CD4-positive, alpha-beta T cell (primary cell): Measurements from ENCODE around the gene DIPK1A. TPM values are rescaled to one million over a fixed set of nuclear protein-coding genes. Genes with fewer than 3 reads are reported as not detected.

Experiments
- ATAC-seq: fragments of 200-7000 bp; cut with Tn5 transposase; one replicate; pipeline ENCODE4 v1.10.0; 2022; ENCODE audit warnings: mild to moderate bottlenecking; ENCODE audit not compliant: poor library complexity
- CTCF ChIA-PET: fragments of 350-600 bp; sonication (Branson Sonifier 250); formaldehyde crosslinking; loops from one replicate; lab custom pipeline; 2021; ENCODE audit warnings: antibody characterized with exemption, inconsistent platforms; lab: Charles Lee
- POLR2A ChIA-PET: fragments of 350-600 bp; sonication (Branson Sonifier 250); formaldehyde crosslinking; loops from one replicate; lab custom pipeline; 2021; ENCODE audit warnings: antibody characterized with exemption, inconsistent platforms; lab: Charles Lee
- DNase-seq, 14 experiments: peaks; one replicate each; pipeline ENCODE4 v3.0.0-alpha.2; 2013 to 2020; ENCODE audit warnings: mixed read lengths in 2 of 14
- H3K27ac ChIP-seq, 2 donors: one replicate each; pipeline versions ENCODE4 v1.5.1 to v1.7.0; 2013; ENCODE audit warnings: low read length in 2 of 2, low read depth in 1 of 2, mild to moderate bottlenecking in 1 of 2
- H3K27me3 ChIP-seq, 2 experiments: 1 replicate in 1 of 2; 2 replicates in 1 of 2; pipeline versions ENCODE4 v1.6.1 to v1.7.0; 2013; ENCODE audit warnings: low read length in 2 of 2, control low read depth in 1 of 2, mild to moderate bottlenecking in 1 of 2, moderate library complexity in 1 of 2; ENCODE audit not compliant: insufficient read depth in 2 of 2, control insufficient read depth in 1 of 2
- H3K36me3 ChIP-seq: one replicate; pipeline ENCODE4 v1.6.1; 2013; ENCODE audit warnings: low read length, control low read depth; ENCODE audit not compliant: insufficient read depth
- H3K4me1 ChIP-seq: one replicate; pipeline ENCODE4 v1.6.1; 2013; ENCODE audit warnings: low read length, control low read depth; ENCODE audit not compliant: insufficient read depth
- H3K4me3 ChIP-seq: one replicate; pipeline ENCODE4 v1.5.1; 2013; ENCODE audit warnings: mild to moderate bottlenecking, low read length, moderate library complexity
- H3K9me3 ChIP-seq, 2 experiments: 1 replicate in 1 of 2; 2 replicates in 1 of 2; pipeline versions ENCODE4 v1.6.1 to v1.7.0; 2013; ENCODE audit warnings: low read length in 2 of 2, mild to moderate bottlenecking in 2 of 2, control low read depth in 1 of 2, moderate library complexity in 1 of 2; ENCODE audit not compliant: control insufficient read depth in 1 of 2, insufficient read depth in 1 of 2
- H3K27ac Mint-ChIP-seq: one replicate; pipeline ENCODE4 v1.8.0; 2020; ENCODE audit warnings: mixed read lengths
- H3K27me3 Mint-ChIP-seq: one replicate; pipeline ENCODE4 v1.8.0; 2021; ENCODE audit warnings: mixed read lengths
- H3K36me3 Mint-ChIP-seq: one replicate; pipeline ENCODE4 v1.8.0; 2021; ENCODE audit warnings: low read depth, mixed read lengths
- H3K4me1 Mint-ChIP-seq: one replicate; pipeline ENCODE4 v1.8.0; 2021; ENCODE audit warnings: low read depth, mixed read lengths
- H3K4me3 Mint-ChIP-seq: one replicate; pipeline ENCODE4 v1.8.0; 2020; ENCODE audit warnings: mild to moderate bottlenecking, mixed read lengths
- H3K9me3 Mint-ChIP-seq: one replicate; pipeline ENCODE4 v1.8.0; 2020; ENCODE audit warnings: mixed read lengths
- intact Hi-C, 2 experiments: fragments of 100-400 bp; cut with DNase I in 1 of 2; cut with micrococcal nuclease in 1 of 2; formaldehyde crosslinking; loops; one replicate each; pipeline versions ENCODE4 v1.15.1 to v1.9.0; 2023 to 2025; cut with DNase I, micrococcal nuclease
- total RNA-seq, 174 experiments: library from RNA in 2 of 174; stranded (reverse) in 2 of 174; gene quantifications; one replicate each; pipeline ENCODE4 v1.2.3 and lab custom pipeline; 2021 to 2026
- TF ChIP-seq, protein P1 (sequence below): fragments of 200-600 bp; IDR thresholded peaks from one replicate; pipeline ENCODE4 v1.8.0; 2022; ENCODE audit warnings: antibody characterized with exemption, mild to moderate bottlenecking

Gene DIPK1A
- total RNA-seq, 2 experiments from 2014 or later = 7.0 to 7.3 TPM

DNA sequence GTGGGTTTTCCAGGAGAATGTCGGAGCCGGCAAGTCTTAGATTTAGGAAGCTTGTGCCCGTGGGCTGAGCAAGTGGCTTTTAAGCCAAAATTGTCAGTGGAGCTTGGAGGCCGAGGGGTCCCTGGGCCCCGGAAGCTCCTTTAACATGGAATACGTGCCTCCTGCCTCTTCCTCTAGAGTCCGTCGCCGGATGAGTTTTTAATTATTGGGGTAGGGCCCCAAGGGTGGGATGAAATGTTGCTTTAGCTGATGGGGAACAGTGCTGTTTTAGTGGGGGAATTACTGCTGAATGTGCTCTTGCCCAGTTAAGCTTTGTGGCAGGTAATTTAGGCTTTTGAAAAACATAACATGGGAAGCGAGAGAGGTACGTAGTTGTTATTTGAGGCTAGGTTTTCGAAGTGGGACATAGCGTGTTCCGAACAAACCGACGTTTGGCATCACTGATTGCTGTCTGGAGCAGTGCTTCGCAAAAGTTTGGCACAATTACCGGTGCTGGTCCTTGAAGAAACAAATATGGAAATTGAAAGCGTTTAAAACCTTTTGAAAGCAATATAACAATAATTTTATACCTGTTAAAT lies 128.6 kb downstream of the DIPK1A start:
- peak overlapping the region; percentile 97 for H3K27ac Mint-ChIP-seq
- DNase-seq = peak in 4 of 14 experiments; percentile 5 to 46 (median 38)
- H3K27me3 ChIP-seq = no peaks in the 10 kb centered on the region
- H3K27ac ChIP-seq = peak overlapping the region; percentile 85 to 92
- TF ChIP-seq, protein P1, sequence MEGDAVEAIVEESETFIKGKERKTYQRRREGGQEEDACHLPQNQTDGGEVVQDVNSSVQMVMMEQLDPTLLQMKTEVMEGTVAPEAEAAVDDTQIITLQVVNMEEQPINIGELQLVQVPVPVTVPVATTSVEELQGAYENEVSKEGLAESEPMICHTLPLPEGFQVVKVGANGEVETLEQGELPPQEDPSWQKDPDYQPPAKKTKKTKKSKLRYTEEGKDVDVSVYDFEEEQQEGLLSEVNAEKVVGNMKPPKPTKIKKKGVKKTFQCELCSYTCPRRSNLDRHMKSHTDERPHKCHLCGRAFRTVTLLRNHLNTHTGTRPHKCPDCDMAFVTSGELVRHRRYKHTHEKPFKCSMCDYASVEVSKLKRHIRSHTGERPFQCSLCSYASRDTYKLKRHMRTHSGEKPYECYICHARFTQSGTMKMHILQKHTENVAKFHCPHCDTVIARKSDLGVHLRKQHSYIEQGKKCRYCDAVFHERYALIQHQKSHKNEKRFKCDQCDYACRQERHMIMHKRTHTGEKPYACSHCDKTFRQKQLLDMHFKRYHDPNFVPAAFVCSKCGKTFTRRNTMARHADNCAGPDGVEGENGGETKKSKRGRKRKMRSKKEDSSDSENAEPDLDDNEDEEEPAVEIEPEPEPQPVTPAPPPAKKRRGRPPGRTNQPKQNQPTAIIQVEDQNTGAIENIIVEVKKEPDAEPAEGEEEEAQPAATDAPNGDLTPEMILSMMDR = no peak
- no peaks in the 10 kb centered on the region for H3K9me3 ChIP-seq
- H3K36me3 Mint-ChIP-seq = peaks cover 60% of the 10 kb centered on the region
- peaks cover 31% of the 10 kb centered on the region for H3K4me1 ChIP-seq
- no peaks in the 10 kb centered on the region for H3K9me3 Mint-ChIP-seq
- intact Hi-C loops = loop anchor here in 1 of 2 experiments (5.0 to 10.0 kb wide), 6 partner anchors 350 to 1808 kb away; partner anchors contain the start of genes BTBD8, CCDC18, DNTTIP2 and DR1
- peak overlapping the region; percentile 68 for H3K4me3 ChIP-seq
- H3K36me3 ChIP-seq = peaks cover 46% of the 10 kb centered on the region
- ATAC-seq = peak; percentile 10
- peak overlapping the region; percentile 96 for H3K4me3 Mint-ChIP-seq
- H3K27me3 Mint-ChIP-seq = no peaks in the 10 kb centered on the region
- peaks cover 61% of the 10 kb centered on the region for H3K4me1 Mint-ChIP-seq
- ChIA-PET CTCF (interaction anchor here (0.5 to 2.4 kb wide), 22 partner anchors 9 to 347 kb away, joined by 3 to 31 read pairs (median 4); partner anchors contain the start of genes DIPK1A, EVI5 and MTF2), POLR2A (interaction anchor here (0.6 to 2.4 kb wide), 22 partner anchors 10 to 1811 kb away, joined by 3 to 55 read pairs (median 5); partner anchors contain the start of genes DIPK1A, DNTTIP2, DR1 and EVI5)

DNA sequence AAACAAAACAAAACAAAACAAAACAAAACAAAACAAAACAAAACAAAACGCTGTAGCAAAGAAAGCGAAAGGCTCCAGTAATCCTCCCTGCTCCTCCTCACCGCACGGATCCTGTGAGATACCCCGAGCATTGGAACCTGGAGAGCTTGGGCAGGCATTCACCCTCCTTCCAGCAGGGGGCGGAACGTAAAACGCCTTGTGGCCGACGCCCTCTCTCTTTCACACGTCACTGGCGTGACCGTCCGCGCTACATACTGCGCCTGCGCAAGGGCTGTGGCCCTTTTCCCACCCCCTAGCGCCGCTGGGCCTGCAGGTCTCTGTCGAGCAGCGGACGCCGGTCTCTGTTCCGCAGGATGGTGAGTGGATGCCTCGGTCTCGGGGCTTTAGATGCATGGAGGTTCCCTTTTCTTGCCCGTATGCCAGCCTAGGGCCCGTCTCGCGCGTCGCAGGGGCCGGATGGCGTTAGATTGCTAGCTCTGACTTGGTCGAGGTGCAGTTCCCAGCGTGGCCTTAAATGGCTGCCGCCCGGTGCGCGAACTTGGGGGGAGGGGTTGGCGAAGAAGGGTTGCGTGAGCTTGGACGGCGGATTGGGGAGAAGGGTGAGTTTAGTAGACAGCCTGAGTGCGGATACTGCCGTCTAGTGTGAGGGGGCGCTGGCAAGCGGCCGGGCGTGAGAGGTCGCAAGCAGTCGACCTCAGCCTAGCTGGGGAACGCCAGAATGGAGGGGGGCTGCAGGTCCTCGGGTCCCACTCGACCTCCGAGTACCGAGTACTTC lies 129.3 kb downstream of the DIPK1A start, which contains the start of gene RPL5:
Gene RPL5, plus strand, starts transcription at position 279 of the 775 bp plus-strand sequence. Its CDS starts 75 bp downstream, at position 354.
- CTCF ChIA-PET = interaction anchor here (0.5 to 2.4 kb wide), 34 partner anchors 10 to 1013 kb away, joined by 3 to 31 read pairs (median 4); partner anchors contain the start of genes DIPK1A, DR1, EVI5 and MTF2
- H3K4me1 Mint-ChIP-seq = peaks cover 54% of the 10 kb centered on the region
- POLR2A ChIA-PET = interaction anchor here (0.6 to 2.4 kb wide), 28 partner anchors 10 to 1810 kb away, joined by 3 to 55 read pairs (median 5); partner anchors contain the start of genes DIPK1A, DNTTIP2, DR1 and EVI5
- H3K27me3 Mint-ChIP-seq = no peaks in the 10 kb centered on the region
- TF ChIP-seq, protein P1 = peak; percentile 97
- peaks cover 31% of the 10 kb centered on the region for H3K4me1 ChIP-seq
- ATAC-seq (peak; percentile 81), DNase-seq (peak; percentile 94 to 99 (median 96))
- H3K9me3 Mint-ChIP-seq = no peaks in the 10 kb centered on the region
- peak within 1 kb of the TSS; percentile 85 to 92 for H3K27ac ChIP-seq
- H3K4me3 ChIP-seq = peak within 1 kb of the TSS; percentile 68
- peaks cover 39% of the 10 kb centered on the region for H3K36me3 ChIP-seq
- H3K9me3 ChIP-seq = no peaks in the 10 kb centered on the region
- H3K27ac Mint-ChIP-seq = peak within 1 kb of the TSS; percentile 97
- peaks cover 53% of the 10 kb centered on the region for H3K36me3 Mint-ChIP-seq
- H3K27me3 ChIP-seq = no peaks in the 10 kb centered on the region
- peak within 1 kb of the TSS; percentile 96 for H3K4me3 Mint-ChIP-seq
- intact Hi-C loops = loop anchor here in 1 of 2 experiments (5.0 to 10.0 kb wide), 6 partner anchors 350 to 1807 kb away; partner anchors contain the start of genes BTBD8, CCDC18, DNTTIP2 and DR1

DNA sequence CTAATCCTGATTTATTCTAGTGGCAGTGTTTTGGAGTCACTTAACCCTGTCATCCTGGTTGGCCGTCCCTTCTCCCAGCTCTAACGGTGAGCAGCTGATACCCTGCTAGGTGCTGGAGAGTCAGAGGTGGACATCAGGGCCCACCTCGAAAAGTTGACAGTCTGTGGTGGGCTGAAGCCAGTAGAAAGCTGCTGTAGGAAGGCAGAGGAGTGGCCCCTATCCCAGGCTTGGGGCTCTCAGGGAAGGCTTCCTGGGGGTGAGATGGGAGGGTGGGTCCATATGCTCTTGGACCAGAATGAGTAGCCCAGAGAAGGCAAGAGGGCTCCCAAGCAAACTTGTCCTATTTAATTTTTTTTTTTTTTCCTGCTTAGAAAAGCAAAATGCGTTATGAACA lies 129.9 kb downstream of the DIPK1A start:
- Mint-ChIP-seq H3K27me3 (no peaks in the 10 kb centered on the region), H3K9me3 (no peaks in the 10 kb centered on the region), H3K27ac (peak overlapping the region; percentile 97), H3K4me1 (peaks cover 48% of the 10 kb centered on the region), H3K36me3 (peaks cover 47% of the 10 kb centered on the region), H3K4me3 (peak overlapping the region; percentile 96)
- Histone ChIP-seq H3K4me1 (peaks cover 30% of the 10 kb centered on the region), H3K36me3 (peaks cover 34% of the 10 kb centered on the region), H3K9me3 (no peaks in the 10 kb centered on the region), H3K27me3 (no peaks in the 10 kb centered on the region), H3K27ac (no peak overlapping the region), H3K4me3 (peak overlapping the region; percentile 68)
- ChIA-PET CTCF (interaction anchor here (0.5 to 2.4 kb wide), 30 partner anchors 10 to 1013 kb away, joined by 3 to 31 read pairs (median 4); partner anchors contain the start of genes DIPK1A, DR1, EVI5 and MTF2), POLR2A (interaction anchor here (0.8 to 2.4 kb wide), 23 partner anchors 11 to 1810 kb away, joined by 3 to 55 read pairs (median 5); partner anchors contain the start of genes DIPK1A, DNTTIP2, DR1 and EVI5)
- intact Hi-C loops = loop anchor here in 1 of 2 experiments (5.0 to 10.0 kb wide), 6 partner anchors 351 to 1807 kb away; partner anchors contain the start of genes BTBD8, CCDC18, DNTTIP2 and DR1
- TF ChIP-seq, protein P1 = no peak
- no peak for ATAC-seq
- DNase-seq = peak in 1 of 14 experiments; percentile 33
